GM21576 (cell line): ENCODE results near the gene ENKD1.
A peak's percentile ranks its signal among the peaks of the same experiment; 100 is the strongest.

Experiments
- ATAC-seq: cut with Tn5 transposase; IDR thresholded peaks from one replicate; pipeline ENCODE4 v1.9.1; 2021; ENCODE audit warnings: mild to moderate bottlenecking, moderate library complexity; ENCODE audit not compliant: unreplicated experiment

The ENKD1 gene

DNA sequence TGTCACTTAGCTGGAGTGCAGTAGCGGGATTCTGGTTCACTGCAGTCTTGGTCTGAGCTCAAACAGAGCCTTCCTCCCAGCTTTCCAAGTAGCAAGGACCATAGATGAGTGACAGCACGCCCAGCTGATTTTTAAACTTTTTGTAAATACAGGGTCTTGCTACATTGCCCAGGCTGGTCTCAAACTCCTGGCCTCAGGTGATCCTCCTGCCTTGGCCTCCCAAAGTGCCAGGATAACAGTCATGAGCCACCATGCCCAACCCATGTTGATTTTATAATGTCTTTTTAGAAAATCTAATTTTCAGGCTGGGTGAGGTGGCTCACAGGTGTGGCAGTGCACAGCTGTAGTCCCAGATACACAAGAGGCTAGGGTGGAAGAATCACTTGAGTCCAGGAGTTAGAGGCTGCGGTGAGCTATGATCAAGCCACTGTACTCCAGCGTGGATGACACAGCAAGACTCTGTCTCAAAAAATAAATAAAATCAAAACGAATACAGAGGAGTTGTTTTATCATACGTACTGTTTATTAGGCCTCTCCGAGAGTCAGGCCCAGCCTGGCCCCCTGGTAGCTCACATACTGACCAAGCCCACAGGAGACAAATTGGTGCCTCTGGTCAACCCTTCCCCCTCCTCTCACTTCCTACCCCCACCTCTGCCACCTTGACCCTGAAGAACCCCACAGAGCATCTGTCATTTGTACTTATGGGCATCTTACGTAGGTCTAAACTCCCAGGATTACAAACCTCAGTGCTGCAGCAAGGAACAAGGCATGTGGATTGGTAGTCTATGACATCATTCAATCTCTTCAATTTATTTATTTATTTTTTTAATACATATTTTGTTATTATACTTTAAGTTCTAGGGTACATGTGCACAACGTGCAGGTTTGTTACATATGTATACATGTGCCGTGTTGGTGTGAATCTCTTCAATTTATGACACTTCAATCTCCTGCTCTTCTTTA lies 13.7 kb upstream of the ENKD1 start:
- ATAC-seq: no peak

DNA sequence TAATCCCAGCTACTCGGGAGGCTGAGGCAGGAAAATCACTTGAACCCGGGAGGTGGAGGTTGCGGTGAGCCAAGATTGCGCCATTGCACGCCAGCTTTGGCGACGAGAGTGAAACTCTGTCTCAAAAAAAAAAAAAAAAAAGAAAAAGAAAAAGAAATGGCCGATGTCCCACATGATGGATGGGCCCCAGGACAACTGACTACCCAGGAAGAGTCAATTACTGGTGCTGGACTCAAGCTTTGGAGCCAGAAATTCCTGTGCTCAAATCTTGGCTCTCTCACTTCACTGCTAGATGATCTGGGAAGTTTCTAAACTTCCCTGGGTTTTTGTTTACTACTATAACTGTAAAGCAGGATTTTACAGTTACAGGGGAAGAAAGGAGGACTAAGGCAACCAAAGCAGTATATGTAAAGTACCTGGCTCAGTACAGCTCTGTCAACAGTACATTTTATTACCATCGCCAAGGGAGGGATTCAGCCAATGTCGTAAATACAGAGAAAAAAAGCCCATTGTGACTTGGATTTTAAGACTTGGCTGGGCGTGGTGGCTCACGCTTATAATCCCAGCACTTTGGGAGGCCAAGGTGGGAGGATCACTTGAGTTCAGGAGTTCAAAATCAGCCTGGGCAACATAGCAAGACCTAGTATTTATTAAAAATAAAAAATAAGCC lies 11.9 kb upstream of the ENKD1 start:
- no peak for ATAC-seq

DNA sequence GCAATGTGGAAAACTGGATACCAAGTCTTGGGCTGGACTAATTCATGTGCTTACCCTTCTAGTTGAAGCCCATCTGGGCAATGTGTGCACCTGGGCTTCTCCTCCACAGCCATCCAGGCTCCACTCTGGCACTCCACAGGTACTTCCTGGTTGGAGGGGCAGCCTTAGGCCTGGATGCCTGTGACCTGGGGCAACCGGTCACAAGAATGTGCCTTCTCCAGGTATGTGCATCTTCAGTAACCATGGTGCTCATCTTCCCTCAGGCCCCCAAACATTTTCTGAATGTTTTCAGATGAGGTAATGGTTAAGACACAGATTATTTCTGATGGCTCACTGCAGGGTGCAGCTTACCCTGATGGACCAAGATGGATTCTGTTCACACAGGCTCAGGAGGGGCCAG lies 11.2 kb upstream of the ENKD1 start:
- no peak for ATAC-seq

DNA sequence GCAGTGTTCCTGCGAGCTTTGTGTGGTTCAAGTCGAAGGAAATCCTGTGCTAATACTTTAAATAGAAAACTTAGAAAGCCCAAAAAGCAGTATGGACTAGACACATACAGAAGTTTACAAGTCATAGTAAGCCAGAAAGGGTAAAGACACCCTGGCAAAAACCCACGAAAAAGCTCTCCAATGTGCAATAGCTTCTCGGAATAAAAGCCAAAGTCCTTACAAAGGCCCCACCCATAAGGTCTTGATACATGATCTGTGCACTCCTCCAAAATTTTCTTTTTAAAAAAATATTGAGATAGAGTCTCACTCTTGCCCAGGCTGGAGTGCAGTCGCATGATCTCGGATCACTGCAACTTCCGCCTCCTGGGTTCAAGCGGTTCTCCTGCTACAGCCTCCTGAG lies 10.4 kb upstream of the ENKD1 start:
- ATAC-seq: no peak

DNA sequence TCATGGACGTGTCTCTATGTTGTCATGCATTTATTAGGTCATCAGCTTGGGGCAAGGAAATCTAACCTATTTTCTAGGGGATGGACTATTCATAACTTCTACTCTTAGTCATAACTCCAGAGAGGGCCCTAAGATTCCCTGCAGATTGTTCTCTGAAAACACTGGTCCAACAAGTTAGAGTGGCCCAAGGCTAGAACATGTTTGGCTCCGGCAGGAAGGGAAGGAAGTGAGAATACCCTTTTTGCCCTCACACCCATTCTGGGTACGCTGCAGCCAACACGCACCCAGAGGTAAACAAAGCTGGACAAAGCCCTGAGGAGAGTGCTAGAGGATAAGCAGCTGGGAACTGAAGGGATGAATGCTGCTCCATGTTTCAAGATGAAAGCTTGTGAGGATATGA lies 10.0 kb upstream of the ENKD1 start:
- ATAC-seq: no peak

DNA sequence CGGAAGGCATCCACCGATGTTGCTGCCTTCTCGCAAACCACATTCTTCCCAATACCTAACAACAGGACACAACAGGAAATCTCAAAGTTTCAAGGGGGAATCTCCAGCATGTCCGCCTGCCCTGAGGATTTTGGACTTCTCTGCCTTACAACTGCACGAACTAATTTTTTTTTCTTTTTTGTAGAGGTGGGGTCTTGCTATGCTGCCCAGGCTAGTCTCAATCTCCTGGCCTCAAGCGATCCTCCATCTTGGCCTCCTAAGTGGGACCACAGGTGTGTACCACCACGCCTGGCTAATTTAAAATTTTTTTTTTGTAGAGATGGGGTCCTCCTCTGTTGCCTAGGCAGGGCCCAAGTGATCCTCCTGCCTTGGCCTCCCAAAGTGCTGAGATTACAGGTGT lies 9.4 kb upstream of the ENKD1 start:
- no peak for ATAC-seq

DNA sequence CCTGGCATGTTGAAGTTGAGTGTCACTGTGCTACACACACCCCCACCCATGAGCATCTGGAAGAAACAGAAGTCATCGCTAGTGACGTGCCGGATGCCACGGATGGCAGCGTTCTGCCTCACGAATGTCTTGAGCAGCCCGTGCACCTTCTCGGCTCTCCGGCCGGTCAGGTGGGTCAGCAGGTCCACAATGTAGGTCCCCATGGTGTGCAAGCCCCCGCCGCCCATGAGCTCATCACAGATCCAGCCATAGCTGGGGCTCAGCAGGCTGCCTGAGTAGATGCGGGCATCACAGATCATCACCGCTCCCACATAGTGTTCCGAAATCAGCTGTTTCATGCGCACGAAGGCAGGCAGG lies 9.0 kb upstream of the ENKD1 start:
- ATAC-seq: no peak

DNA sequence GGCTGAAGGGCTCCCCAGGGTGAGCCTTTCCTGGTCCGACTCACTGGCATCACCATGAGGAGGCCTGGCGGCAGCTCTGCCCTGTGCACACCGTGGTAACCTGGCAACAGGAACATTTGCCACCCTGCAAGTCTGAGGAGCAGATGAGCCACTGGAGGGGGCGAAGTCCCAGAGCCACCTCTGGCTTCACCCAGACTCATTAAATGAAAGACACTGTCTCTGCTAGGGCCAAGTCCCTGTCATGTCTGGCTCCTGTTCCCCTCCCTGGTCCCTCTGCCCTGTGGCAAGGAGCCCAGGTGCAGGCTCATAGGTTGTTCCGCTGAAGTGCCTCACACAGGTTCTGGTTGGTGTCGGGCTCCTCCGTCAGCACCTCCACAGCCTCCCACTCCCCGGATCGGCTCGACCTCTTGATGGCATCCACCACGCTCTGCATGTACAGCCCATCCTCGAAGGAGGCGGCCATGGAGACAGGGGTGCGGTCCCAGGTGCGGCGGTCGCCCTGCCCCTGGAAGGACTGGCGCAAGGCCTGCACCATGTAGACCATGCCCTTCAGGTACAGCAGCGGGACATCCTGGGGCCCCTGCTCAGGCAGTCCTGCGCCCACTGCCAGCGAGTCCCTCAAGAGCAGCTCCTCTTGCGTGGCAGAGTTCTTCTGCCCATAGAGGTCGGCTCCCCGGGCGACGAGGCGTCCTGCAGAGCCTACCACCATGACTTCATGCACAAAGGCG lies 8.5 kb upstream of the ENKD1 start:
- ATAC-seq: no peak

DNA sequence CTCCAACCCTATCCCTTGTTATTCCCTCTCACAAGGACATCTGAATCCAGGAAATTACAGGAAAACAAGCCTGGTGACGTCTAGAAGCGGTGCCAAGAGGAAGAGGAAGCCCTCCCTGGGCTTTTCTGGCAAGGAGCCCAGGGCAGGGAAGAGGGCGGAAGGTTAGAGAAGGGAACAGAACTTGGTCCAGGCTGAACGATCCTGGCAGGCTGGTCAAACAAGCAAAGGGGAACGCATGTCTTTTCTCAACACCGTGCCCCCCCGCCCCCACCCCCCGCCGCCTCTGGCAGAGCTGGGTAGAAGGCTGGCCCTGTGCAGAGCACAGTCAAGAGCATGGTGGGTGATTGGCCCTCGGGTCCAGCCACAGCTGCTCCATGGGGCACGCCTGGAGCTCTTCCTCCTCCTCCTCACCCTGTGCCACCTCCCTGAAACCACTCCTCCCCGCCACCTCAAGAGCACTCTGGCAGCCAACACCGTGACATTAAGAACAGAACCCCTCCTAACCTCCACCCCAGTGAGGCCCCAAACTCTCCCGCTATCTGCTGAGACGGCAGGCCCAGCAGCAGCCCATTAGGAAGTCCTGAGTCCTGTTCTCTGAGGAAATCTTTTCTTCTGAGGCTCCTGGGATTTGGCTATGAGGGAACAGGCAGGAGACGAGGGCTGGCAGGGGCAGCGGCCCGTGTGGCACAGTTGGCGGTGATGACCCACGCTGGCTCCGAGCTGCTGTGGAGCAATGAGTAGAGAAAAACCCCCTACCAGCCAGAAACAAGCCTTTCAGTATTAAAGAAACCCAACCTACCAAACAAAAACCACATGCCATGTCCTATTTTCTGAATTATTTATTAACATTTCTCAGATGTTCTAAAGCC lies 7.4 kb upstream of the ENKD1 start:
- no peak for ATAC-seq

DNA sequence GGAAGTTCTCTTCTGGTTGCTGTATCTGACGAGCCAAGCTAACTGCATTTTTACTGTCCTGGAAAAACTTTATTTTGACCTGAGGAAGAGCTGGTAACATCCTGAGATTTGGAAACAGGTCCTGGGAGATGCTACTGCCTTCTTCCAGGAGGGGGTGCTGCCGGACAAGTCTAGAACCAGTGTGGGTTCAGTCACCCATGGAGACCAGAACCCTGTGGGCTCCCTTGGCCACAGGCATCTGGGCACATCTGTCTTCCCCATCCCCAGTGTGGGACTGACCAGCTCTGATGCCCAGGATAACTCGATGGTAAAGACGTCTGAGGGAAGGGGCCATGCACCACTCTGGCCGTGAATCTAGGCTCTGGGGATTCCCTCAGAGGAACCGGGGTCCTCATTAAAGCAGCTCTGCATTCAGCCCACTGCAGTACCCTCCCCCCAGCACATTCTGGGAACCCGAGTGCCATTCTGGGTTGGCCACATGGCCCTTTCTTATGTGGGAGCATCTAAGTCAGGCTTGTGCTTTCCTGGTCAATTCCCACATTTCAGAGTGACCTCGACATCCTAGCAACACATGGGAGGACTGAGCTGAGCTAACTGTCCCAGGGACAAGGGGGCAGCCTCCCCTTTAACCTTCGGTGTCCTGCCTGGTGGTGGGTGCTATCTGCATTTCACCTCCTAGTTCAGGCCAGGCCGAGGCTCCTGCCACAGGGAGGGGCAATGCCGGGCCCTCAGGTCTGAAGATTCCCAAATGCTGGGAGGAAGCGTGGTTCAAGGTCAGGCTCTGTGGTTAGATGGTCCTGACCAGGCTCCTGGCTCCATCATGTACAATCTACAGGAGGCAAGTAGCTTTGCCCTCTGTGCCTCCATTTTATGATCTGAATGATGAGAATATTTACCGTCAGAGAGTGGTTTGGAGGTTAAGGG lies 6.5 kb upstream of the ENKD1 start:
- no peak for ATAC-seq

DNA sequence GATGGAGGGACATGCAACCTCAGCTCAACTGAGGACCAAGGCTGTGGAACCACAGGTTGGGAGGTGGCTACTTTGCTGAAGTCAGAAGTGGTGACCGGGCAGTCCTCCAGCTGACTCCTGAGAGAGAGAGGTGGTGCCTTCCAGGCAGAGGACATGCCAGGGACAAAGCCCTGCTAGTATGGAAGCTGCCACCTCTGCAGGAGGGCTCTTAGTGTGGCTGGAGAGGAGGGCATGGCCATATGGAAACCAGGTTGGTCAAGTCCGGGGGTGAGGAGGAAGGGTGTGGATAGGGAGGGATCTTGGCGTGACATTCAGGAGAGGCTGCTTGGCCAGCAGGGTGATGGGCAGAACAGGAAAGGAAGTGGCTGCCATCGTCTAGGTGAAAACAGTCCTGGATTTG lies 5.8 kb upstream of the ENKD1 start:
- ATAC-seq: no peak

DNA sequence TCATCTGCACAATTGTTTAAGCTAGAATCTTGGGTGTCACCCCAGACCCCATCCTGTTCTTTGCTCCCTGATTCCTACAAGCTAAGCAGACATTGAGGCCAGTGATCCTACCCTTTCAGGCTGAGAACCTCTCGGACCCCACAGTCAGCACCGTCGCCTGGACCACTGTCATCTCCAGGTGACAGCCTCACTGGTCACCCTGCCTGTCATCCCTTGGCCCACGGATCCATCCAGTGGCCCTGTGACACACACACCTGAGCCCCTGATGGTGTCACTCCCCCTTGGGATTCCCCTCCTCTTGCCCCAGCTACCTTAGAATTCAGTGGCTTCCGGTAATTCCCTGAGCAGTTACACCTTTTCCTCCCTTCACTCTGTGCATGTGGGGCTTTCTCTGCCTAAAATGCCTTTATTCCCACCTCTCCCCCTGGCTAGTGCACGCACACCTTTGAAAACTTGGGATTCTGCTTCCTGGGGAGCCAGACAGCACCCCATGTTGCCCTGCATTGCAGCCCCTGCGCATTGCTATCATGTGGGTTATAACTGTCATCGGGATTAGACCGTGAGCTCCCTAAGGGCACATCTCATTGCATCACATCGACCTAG lies 3.0 kb upstream of the ENKD1 start:
- ATAC-seq: no peak

DNA sequence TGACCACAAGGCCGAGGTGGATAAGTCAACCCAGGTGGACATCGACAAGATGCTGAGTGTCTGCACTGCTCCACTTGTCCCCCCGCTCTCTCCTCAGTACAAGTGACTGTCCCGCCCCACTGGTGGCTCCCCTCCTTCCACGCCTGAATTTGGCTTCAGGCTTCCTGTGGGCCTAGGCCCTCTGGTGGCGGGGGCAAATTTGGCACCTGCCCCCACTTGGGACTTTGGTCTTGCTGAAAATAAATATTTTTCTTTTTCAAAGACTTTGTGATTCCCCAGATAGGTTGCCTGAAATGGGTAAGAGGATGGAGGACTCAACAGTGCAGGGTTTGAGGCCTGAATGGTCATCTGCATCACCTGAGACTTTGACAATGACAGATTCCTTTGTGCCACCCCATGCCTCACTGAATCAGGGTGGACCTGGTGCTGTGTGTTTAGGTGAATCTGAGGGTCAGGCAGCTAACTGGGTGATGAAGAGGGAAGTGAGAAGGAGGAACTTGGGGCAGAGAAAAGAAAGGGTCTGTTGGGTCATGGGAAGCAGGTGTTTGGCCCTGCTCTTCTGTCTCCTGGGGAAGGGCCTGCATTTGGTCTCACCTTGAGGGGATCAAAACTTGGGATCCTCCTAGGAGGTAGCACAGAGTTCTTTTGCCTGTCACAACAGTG lies 2.1 kb upstream of the ENKD1 start:
- ATAC-seq: no peak

DNA sequence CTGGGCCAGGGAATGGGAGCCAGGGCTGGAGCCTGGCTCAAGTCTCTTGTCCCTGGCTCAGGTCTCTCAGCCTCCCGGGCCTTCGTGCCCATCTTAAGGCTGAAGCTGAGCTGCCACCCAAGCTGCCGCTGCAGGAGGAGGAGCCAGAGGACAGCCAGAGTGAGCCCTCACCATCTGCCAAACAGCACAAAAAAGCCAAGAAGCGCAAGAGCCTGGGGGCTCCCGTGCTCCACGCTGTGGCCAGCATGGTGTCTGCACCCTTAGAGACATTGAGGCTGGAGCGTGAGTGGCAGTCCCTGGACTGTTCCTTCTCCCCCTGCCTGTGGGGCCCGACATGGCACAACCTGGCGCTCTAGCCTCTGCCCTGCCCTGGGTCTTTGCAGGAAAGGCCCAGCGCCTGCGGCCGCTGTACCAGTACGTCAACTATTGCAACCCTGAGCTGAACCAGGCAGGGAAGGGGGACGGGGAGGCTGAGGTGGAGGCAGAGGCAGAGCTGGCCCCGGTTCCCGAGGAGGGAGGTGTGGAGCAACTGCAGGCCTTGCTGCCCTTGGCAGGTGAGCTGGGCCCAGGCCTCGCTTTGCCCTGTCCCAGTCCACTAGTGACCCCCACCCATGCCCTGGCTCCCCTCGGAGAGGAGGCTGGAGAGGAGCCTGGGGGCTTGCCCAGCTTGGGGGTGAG lies 1.4 kb upstream of the ENKD1 start:
- ATAC-seq: peak; percentile 65

DNA sequence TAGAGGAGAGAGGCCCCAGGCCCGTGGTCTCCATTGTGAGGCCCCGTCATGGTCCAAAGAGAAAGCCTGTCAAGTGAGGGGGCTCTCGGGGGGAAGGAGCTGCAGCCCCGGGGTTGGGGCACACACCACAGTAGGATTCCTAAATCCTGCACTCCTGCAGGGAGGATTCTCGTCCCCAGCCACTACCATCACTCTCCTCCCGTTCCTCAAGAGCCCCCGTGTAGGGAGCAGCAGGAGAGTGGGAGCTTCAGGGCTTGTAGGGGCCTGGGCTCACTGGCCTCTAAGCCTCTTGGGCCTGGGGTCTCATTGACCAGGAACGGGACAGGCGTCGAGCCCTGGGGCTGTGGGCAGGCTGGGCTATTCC lies 885 bp upstream of the ENKD1 start:
- no peak for ATAC-seq

DNA sequence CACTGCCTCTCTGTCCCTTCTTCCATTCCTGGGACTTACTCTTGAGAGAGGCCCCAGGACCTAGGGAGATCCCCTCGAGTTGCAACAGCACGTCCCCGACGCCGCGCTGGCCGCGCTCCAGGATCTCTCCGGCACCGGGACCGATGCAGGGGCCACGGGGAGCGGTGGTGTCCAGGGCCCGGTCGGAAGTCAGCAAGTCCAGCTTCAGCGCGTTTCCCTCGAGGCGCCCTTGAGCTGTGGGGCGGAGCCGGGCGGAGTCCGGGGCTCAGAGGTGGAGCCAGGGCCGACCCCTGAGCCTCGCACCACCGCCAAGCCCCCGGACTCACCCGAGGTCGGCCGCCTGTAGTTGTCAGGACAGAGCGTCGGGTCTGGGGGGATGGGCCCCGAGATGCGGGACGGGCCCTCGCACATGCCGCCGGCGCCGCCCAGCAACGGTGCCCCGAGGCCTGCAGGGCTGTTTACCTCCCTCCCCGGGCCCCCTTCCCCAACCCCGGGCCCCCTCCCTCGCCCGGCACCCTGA lies 458 bp downstream of the ENKD1 start:
- ATAC-seq: no peak

DNA sequence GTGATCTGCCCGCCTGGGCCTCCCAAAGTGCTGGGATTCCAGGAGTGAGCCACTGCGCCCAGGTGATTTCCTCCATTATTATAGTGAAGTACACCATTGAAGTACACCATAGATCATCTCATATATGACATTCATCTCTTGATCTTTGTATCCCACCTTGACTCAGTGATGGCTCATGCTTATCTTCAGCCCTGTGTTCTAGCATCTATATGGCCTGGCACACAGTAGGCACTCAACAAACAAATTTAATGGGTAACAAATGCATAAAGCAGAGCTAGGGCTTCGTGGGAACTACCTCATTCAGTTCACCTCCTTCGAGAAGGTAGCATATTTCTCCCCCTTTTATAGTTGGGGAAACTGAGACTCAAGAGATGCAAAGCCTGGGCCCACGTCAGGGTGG lies 952 bp downstream of the ENKD1 start:
- no peak for ATAC-seq

DNA sequence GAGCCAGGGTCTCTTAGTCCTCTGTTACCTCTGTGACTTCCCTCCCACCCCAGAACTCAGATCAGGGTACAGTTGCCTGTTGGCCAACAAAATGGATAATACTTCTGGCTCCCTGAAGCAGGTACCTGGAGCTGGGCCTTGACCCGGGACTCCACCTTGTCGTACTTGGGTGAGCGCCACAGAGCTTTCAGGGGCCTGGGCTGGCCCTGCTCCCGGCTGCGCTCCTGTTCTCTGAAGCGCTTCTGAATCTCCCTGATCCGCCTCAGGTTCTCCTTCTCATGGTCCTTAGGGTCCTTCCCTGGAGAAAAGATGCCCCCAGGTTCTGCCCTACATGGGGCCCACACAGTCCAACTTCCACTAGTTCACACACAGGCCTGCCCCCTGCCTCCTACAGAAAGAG lies 1.7 kb downstream of the ENKD1 start:
- ATAC-seq: no peak
